Small intestine (tissue), 7 donors: ENCODE data around the gene CELF3. TPM values are rescaled to one million over a fixed set of nuclear protein-coding genes. Genes with fewer than 3 reads are reported as not detected.
A peak's percentile ranks its signal among the peaks of the same experiment; 100 is the strongest.

Experiments
- DNase-seq, 2 donors: peaks; one replicate each; pipeline versions ENCODE4 v3.0.0 to v3.0.0-alpha.2; 2013
- FAIRE-seq: peaks from 2 replicates; lab custom pipeline; 2012; peaks lifted over from hg19 to GRCh38; lab: Jason Lieb, UNC
- H3K27ac ChIP-seq, 3 donors: one replicate each; pipeline ENCODE4 v1.5.1; 2013; ENCODE audit warnings: low read length in 2 of 3, mild to moderate bottlenecking in 2 of 3, control low read depth in 1 of 3, inconsistent platforms in 1 of 3, low read depth in 1 of 3, moderate library complexity in 1 of 3
- H3K27me3 ChIP-seq, 3 donors: one replicate each; pipeline ENCODE4 v1.6.1; 2013; ENCODE audit warnings: low read length in 3 of 3, inconsistent platforms in 1 of 3; ENCODE audit not compliant: control insufficient read depth in 3 of 3, insufficient read depth in 3 of 3
- H3K36me3 ChIP-seq, 3 donors: one replicate each; pipeline ENCODE4 v1.6.1; 2013; ENCODE audit warnings: low read length in 3 of 3, inconsistent platforms in 1 of 3, low read depth in 1 of 3, mild to moderate bottlenecking in 1 of 3, moderate library complexity in 1 of 3; ENCODE audit not compliant: control insufficient read depth in 3 of 3, insufficient read depth in 2 of 3
- H3K4me1 ChIP-seq, 3 donors: one replicate each; pipeline ENCODE4 v1.6.1; 2013; ENCODE audit warnings: low read length in 2 of 3, inconsistent platforms in 1 of 3, low read depth in 1 of 3, mild to moderate bottlenecking in 1 of 3, moderate library complexity in 1 of 3; ENCODE audit not compliant: control insufficient read depth in 3 of 3, insufficient read depth in 2 of 3
- H3K4me3 ChIP-seq, 3 donors: one replicate each; pipeline ENCODE4 v1.5.1; 2013; ENCODE audit warnings: low read length in 3 of 3, control low read depth in 1 of 3, inconsistent platforms in 1 of 3, low read depth in 1 of 3, mild to moderate bottlenecking in 1 of 3, moderate library complexity in 1 of 3
- H3K9me3 ChIP-seq, 2 donors: one replicate each; pipeline ENCODE4 v1.6.1; 2013; ENCODE audit warnings: low read depth in 1 of 2, low read length in 1 of 2; ENCODE audit not compliant: control insufficient read depth in 2 of 2, insufficient read depth in 1 of 2
- WGBS, 3 donors: extraction: QIAGEN DNeasy Blood & Tissue Kit; methylation state at CpG; one replicate each; pipeline ENCODE4 v1.1.7; 2013; 5-methylcytosine and 5-hydroxymethylcytosine counted together
- polyA plus RNA-seq, 4 donors: library from polyadenylated mRNA; stranded (reverse) in 3 of 4; unstranded in 1 of 4; fragments of 200-250 nt in 3 of 4; fragments of 120-200 nt in 1 of 4; gene quantifications; one replicate each; pipeline versions ENCODE4 v1.2.1 to v1.2.3, GENCODE V29; 2013
- donor health status: healthy with polysubstance abuse.
- donor health status: control.
- donor health status: control.
- donor health status: Bipolar disorder and iron deficiency.
- donor health status: healthy.

CELF3 gene
- polyA plus RNA-seq, 4 donors: 0.89 to 55.1 (median 4.0) TPM

DNA sequence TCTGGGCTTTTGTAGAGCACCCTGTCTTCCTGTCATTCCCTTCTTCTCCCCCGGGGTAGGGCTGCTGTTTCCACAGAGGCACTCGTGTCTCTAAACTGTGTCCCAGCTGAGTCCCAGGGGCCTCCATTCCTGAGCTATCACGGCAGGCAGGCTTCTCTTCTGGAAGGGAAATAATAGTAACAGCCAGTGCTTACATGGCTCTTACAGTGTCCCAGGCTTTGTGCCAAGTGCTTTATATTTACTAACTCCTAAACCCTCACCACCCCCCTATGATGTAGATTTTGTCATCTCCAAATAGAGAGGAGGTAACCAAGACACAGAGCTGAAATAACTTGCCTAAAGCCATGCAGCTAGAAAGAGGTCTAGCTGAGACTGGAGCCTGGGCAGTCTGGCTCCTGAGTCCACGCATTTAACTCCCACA lies 1.4 kb upstream of the CELF3 start:
- Histone ChIP-seq H3K4me3 (no peak overlapping the region), H3K4me1 (peaks cover 3 to 53% (median 7%) of the 10 kb centered on the region in 3 donors), H3K27ac (no peak overlapping the region), H3K27me3 (peaks cover 0 to 14% (median 0%) of the 10 kb centered on the region in 3 donors), H3K9me3 (no peaks in the 10 kb centered on the region), H3K36me3 (peaks cover 0 to 16% (median 0%) of the 10 kb centered on the region in 3 donors)
- FAIRE-seq: no peak
- no peak for DNase-seq
- WGBS, 3 donors: 48 to 68% (median 58%) methylated on average over 4 of the region's 4 CpGs

DNA sequence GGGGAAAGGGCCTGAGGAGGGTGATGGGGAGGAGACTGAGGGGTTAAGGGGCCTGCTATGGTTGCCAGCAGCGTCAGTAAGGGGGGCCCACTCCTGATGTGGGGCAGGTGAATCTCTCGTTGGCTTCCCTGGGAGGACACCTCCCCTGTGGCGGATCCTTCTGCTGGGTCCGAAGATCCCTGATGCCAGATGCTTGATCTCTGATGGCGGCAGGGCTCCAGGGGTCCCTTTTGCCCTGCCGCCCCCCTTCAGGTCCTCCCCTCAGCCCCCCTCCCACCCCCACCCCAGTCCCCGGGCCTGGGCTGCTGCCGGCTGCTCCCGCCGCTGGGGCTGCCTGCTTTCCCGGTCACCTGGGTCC lies 219 bp downstream of the CELF3 start:
- peaks cover 0 to 27% (median 0%) of the 10 kb centered on the region in 3 donors for H3K36me3 ChIP-seq
- no peaks in the 10 kb centered on the region for H3K9me3 ChIP-seq
- no peak for FAIRE-seq
- 4 to 24% (median 10%) methylated on average over 4 to 11 of the region's 11 CpGs for WGBS, 3 donors
- H3K4me1 ChIP-seq: peaks cover 0 to 63% (median 14%) of the 10 kb centered on the region in 3 donors
- peak overlapping the region in 1 of 3 donors; percentile 58 for H3K4me3 ChIP-seq
- H3K27me3 ChIP-seq: peaks cover 0 to 8% (median 0%) of the 10 kb centered on the region in 3 donors
- peak overlapping the region in 1 of 3 donors; percentile 67 for H3K27ac ChIP-seq
- DNase-seq: no peak

DNA sequence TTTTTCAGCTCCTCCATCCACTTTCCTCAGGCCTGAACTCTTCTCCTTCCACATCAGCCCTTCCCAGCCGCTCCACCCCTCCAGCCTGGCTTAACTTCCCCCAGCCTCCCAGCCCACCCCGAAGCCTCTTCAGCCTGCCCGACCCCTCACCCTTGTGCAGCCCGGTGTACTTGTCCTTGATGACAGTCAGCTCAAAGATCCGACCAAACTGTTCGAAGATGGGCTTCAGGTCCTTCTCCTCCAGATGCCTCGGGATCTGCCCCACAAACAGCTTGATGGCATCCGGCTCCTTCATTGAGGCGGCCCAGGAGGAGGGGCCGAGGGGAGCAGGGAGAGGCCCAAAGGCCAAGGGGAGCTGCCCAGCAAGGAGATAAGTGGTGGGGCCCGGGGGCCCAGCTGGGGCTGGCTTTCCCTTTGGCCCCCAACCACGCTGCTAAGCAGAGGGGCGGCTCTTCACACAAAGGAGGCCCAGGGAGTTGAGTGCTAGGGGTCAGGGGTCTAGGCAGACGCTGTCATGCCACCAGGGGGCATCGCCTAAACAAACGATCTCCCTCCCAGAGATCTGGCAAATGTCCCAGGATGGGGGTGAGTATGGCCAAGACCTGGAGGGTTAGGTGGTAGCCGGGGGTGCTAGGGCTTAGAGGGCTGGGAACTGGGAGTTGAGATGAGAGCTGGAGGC lies 738 bp downstream of the CELF3 start:
- peak overlapping the region in 1 of 3 donors; percentile 58 for H3K4me3 ChIP-seq
- peaks cover 0 to 8% (median 0%) of the 10 kb centered on the region in 3 donors for H3K27me3 ChIP-seq
- WGBS, 3 donors: 40 to 59% (median 50%) methylated on average over 17 of the region's 17 CpGs
- H3K9me3 ChIP-seq: no peaks in the 10 kb centered on the region
- H3K4me1 ChIP-seq: peaks cover 0 to 65% (median 12%) of the 10 kb centered on the region in 3 donors
- DNase-seq: peak in 1 of 2 donors; percentile 86
- no peak for FAIRE-seq
- peaks cover 0 to 32% (median 0%) of the 10 kb centered on the region in 3 donors for H3K36me3 ChIP-seq
- peak overlapping the region in 1 of 3 donors; percentile 67 for H3K27ac ChIP-seq

GRCh38 chr1:151714820-151715725 lies 1.5 kb downstream of the CELF3 start:
- FAIRE-seq (no peak), DNase-seq (peak in 1 of 2 donors; percentile 38)
- H3K4me3 ChIP-seq: peak overlapping the region in 1 of 3 donors; percentile 58
- peaks cover 0 to 62% (median 8%) of the 10 kb centered on the region in 3 donors for H3K4me1 ChIP-seq
- 75 to 82% (median 77%) methylated on average over 9 to 10 of the region's 10 CpGs for WGBS, 3 donors
- H3K9me3 ChIP-seq: no peaks in the 10 kb centered on the region
- H3K27me3 ChIP-seq: peaks cover 0 to 8% (median 0%) of the 10 kb centered on the region in 3 donors
- H3K27ac ChIP-seq: peak overlapping the region in 1 of 3 donors; percentile 67
- H3K36me3 ChIP-seq: peaks cover 0 to 38% (median 0%) of the 10 kb centered on the region in 3 donors

GRCh38 chr1:151713874-151714273 lies 2.7 kb downstream of the CELF3 start:
- no peak for FAIRE-seq

GRCh38 chr1:151713044-151713443 lies 3.6 kb downstream of the CELF3 start:
- Histone ChIP-seq H3K27ac (peak overlapping the region in 1 of 3 donors; percentile 67), H3K9me3 (no peaks in the 10 kb centered on the region), H3K4me1 (peaks cover 0 to 68% (median 7%) of the 10 kb centered on the region in 3 donors), H3K4me3 (peak overlapping the region in 1 of 3 donors; percentile 30), H3K36me3 (peaks cover 0 to 58% (median 0%) of the 10 kb centered on the region in 3 donors), H3K27me3 (peaks cover 0 to 8% (median 0%) of the 10 kb centered on the region in 3 donors)
- WGBS, 3 donors: 13 to 64% (median 27%) methylated on average over 2 of the region's 2 CpGs
- FAIRE-seq: no peak
- peak; percentile 96 for DNase-seq

More at GRCh38 chr1:151713874-151714273, 2.7 kb downstream of the CELF3 start:
- Histone ChIP-seq H3K27me3 (peaks cover 0 to 8% (median 0%) of the 10 kb centered on the region in 3 donors), H3K9me3 (no peaks in the 10 kb centered on the region), H3K36me3 (peaks cover 0 to 50% (median 0%) of the 10 kb centered on the region in 3 donors), H3K4me3 (peak overlapping the region in 1 of 3 donors; percentile 58), H3K4me1 (peaks cover 0 to 68% (median 7%) of the 10 kb centered on the region in 3 donors), H3K27ac (peak overlapping the region in 1 of 3 donors; percentile 67)
- WGBS, 3 donors: 32 to 76% (median 64%) methylated on average over 2 of the region's 2 CpGs
- DNase-seq: no peak

- no peaks in the 10 kb centered on the region for H3K27me3 ChIP-seq
- FAIRE-seq (no peak), DNase-seq (peak; percentile 15 to 73)
- peak overlapping the region in 1 of 3 donors; percentile 30 for H3K4me3 ChIP-seq
- WGBS, 3 donors: 40 to 57% (median 45%) methylated on average over 10 of the region's 10 CpGs
- H3K9me3 ChIP-seq: no peaks in the 10 kb centered on the region
- H3K36me3 ChIP-seq: peaks cover 0 to 68% (median 0%) of the 10 kb centered on the region in 3 donors
- H3K27ac ChIP-seq: peak overlapping the region in 1 of 3 donors; percentile 67
- H3K4me1 ChIP-seq: peaks cover 0 to 59% (median 7%) of the 10 kb centered on the region in 3 donors
Measured at GRCh38 chr1:151711951-151712350, 4.7 kb downstream of the CELF3 start.
